ENCODE measurements around the gene LFNG.

Gene LFNG

GRCh38 chr7:2519119-2519930 is at the start of gene LFNG:
TSS of gene LFNG (plus strand) at chr7:2519774. CDS start at chr7:2519862, 88 bp downstream.
- peak in 3 of 4 experiments; percentile 38 to 75 (median 63) for DNase-seq

GRCh38 chr7:2470204-2471021 is 49.2 kb upstream of the LFNG start:
- no peak for DNase-seq

- no peak for DNase-seq
These were observed 48.6 kb upstream of the LFNG start for GRCh38 chr7:2471022-2471329.

GRCh38 chr7:2471396-2471795 is 48.2 kb upstream of the LFNG start:
- DNase-seq: no peak

GRCh38 chr7:2472739-2473138 is 46.8 kb upstream of the LFNG start:
- DNase-seq: no peak

GRCh38 chr7:2473496-2474180 is 45.9 kb upstream of the LFNG start:
- DNase-seq: no peak

GRCh38 chr7:2474224-2474623 is 45.4 kb upstream of the LFNG start:
- no peak for DNase-seq

- DNase-seq: no peak
These were observed 44.5 kb upstream of the LFNG start for GRCh38 chr7:2474813-2475677.

GRCh38 chr7:2475678-2476015 is 43.9 kb upstream of the LFNG start:
- DNase-seq: no peak

- no peak for DNase-seq
These were observed 43.3 kb upstream of the LFNG start, which contains the start of gene GRIFIN for GRCh38 chr7:2476298-2476697. TSS of gene GRIFIN (minus strand) at chr7:2476398. CDS start at chr7:2476383, 15 bp downstream.

GRCh38 chr7:2476776-2477446 is 42.7 kb upstream of the LFNG start:
- no peak for DNase-seq

GRCh38 chr7:2477447-2478398 is 41.9 kb upstream of the LFNG start:
- DNase-seq: peak in 2 of 4 experiments; percentile 14 to 58

GRCh38 chr7:2478399-2478785 is 41.2 kb upstream of the LFNG start:
- no peak for DNase-seq

GRCh38 chr7:2478800-2479199 is 40.8 kb upstream of the LFNG start:
- no peak for DNase-seq

- DNase-seq: no peak
These were observed 40.1 kb upstream of the LFNG start for GRCh38 chr7:2479276-2480069.

- DNase-seq: no peak
These were observed 39.5 kb upstream of the LFNG start for GRCh38 chr7:2480070-2480408.

GRCh38 chr7:2481195-2481594 is 38.4 kb upstream of the LFNG start:
- no peak for DNase-seq

- DNase-seq: no peak
These were observed 36.7 kb upstream of the LFNG start for GRCh38 chr7:2482725-2483451.

GRCh38 chr7:2483494-2483893 is 36.1 kb upstream of the LFNG start:
- DNase-seq: no peak

Data from activated naive CD4-positive, alpha-beta T cell (primary cell).